GM12878 (cell line): ENCODE results near the gene FMN2. TPM values are rescaled to one million over a fixed set of nuclear protein-coding genes. Genes with fewer than 3 reads are reported as not detected.

Experiments
- FOXK2 ChIP-seq: fragments of 450-650 bp; IDR thresholded peaks from 2 replicates; pipeline ENCODE4 v1.6.1; 2017; ENCODE audit warnings: mild to moderate bottlenecking, moderate library complexity
- FOXM1 ChIP-seq: IDR thresholded peaks from 2 replicates; pipeline ENCODE4 v1.6.1; 2012; ENCODE audit warnings: low read depth, mild to moderate bottlenecking, inconsistent platforms, low read length, moderate library complexity
- MYB ChIP-seq: fragments of 150-350 bp; IDR thresholded peaks from 2 replicates; pipeline ENCODE4 v1.6.1; 2014; ENCODE audit warnings: mild to moderate bottlenecking, low read depth, low read length, borderline replicate concordance
- RAD21 ChIP-seq: IDR thresholded peaks from 2 replicates; pipeline ENCODE4 v1.6.1; 2011; ENCODE audit warnings: mild to moderate bottlenecking, low read depth, low read length, moderate library complexity; ENCODE audit not compliant: insufficient read depth
- TAF1 ChIP-seq: IDR thresholded peaks from 2 replicates; pipeline ENCODE4 v1.6.1; 2011; ENCODE audit warnings: mild to moderate bottlenecking, low read depth, low read length, borderline replicate concordance
- TCF3 ChIP-seq: IDR thresholded peaks from 2 replicates; pipeline ENCODE4 v1.6.1; 2012; ENCODE audit warnings: low read depth, mild to moderate bottlenecking, low read length, borderline replicate concordance; ENCODE audit not compliant: insufficient read depth
- ZSCAN29 ChIP-seq: fragments of 450-650 bp; IDR thresholded peaks from 2 replicates; pipeline ENCODE4 v1.6.1; 2017; ENCODE audit warnings: mild to moderate bottlenecking, moderate library complexity
- polyA plus RNA-seq, 11 experiments: library from polyadenylated mRNA; depleted of rRNA in 4 of 11; unstranded in 6 of 11; stranded (reverse) in 5 of 11; fragments of >200 nt; fragmentation: Nextera tagmentation in 4 of 11; fragmentation: Illumina TruSeq in 1 of 11; extraction: Ambion mirVana in 4 of 11; extraction: Trizol in 1 of 11; gene quantifications; 1 replicate in 1 of 11; 2 replicates in 10 of 11; pipeline versions ENCODE4 v1.2.1 to v1.2.3, GENCODE V29; 2011 to 2016; ENCODE audit warnings: inconsistent platforms in 2 of 11, missing spikeins in 2 of 11, low read depth in 1 of 11
- total RNA-seq, 4 experiments: library from RNA; depleted of rRNA in 3 of 4; stranded (reverse); fragments of >200 nt in 3 of 4; fragmentation: Illumina TruSeq in 1 of 4; extraction: Trizol in 1 of 4; gene quantifications; 2 replicates each; pipeline versions ENCODE4 v1.2.1 to v1.2.3, GENCODE V29; 2013 to 2021
- TF ChIP-seq, protein P1 (sequence below): fragments of 450-650 bp; IDR thresholded peaks from 2 replicates; pipeline ENCODE4 v1.6.1; 2017; ENCODE audit warnings: mild to moderate bottlenecking, moderate library complexity
- TF ChIP-seq, protein P2 (sequence below), 3 experiments: IDR thresholded peaks in 2 of 3; conservative IDR thresholded peaks in 1 of 3; 2 replicates each; pipeline ENCODE4 v1.5.1; 2011; ENCODE audit warnings: low read depth in 3 of 3, low read length in 3 of 3, mild to moderate bottlenecking in 3 of 3, control low read depth in 2 of 3, moderate library complexity in 2 of 3, inconsistent platforms in 1 of 3, mixed read lengths in 1 of 3; ENCODE audit not compliant: control insufficient read depth in 2 of 3, insufficient read depth in 1 of 3; ENCODE audit errors: extremely low read depth in 1 of 3
- TF ChIP-seq, protein P3 (sequence below): fragments of 450-650 bp; IDR thresholded peaks from 2 replicates; pipeline ENCODE4 v1.6.1; 2018; ENCODE audit warnings: mild to moderate bottlenecking, low read depth, moderate library complexity; ENCODE audit not compliant: partially characterized antibody

The FMN2 gene
- total and polyA plus RNA-seq, 10 of the 15 experiments (the other 5 are each of a cell fraction or from before 2014, with no cell fraction given) = 0.60 TPM; not detected in 9

DNA sequence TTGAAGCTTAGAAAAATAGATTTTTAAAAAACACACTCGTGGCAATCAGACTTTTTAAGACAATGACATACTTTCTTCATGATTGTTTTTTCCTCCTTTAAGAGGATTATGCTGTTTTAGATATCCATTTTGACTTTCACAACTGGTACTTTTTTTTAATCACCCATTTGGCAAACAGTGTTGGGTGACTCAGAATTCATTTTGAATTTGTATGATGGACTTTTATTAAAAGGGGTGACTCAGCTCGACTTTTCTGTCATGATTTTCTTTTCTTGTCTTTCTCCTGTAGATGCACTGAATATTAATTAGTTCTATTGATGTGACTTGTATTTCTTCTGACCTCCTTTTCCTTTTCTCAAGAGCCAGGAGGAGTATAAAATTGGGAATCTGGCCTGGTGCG is 44.7 kb downstream of the FMN2 start (continued):
- TF ChIP-seq, protein P1, sequence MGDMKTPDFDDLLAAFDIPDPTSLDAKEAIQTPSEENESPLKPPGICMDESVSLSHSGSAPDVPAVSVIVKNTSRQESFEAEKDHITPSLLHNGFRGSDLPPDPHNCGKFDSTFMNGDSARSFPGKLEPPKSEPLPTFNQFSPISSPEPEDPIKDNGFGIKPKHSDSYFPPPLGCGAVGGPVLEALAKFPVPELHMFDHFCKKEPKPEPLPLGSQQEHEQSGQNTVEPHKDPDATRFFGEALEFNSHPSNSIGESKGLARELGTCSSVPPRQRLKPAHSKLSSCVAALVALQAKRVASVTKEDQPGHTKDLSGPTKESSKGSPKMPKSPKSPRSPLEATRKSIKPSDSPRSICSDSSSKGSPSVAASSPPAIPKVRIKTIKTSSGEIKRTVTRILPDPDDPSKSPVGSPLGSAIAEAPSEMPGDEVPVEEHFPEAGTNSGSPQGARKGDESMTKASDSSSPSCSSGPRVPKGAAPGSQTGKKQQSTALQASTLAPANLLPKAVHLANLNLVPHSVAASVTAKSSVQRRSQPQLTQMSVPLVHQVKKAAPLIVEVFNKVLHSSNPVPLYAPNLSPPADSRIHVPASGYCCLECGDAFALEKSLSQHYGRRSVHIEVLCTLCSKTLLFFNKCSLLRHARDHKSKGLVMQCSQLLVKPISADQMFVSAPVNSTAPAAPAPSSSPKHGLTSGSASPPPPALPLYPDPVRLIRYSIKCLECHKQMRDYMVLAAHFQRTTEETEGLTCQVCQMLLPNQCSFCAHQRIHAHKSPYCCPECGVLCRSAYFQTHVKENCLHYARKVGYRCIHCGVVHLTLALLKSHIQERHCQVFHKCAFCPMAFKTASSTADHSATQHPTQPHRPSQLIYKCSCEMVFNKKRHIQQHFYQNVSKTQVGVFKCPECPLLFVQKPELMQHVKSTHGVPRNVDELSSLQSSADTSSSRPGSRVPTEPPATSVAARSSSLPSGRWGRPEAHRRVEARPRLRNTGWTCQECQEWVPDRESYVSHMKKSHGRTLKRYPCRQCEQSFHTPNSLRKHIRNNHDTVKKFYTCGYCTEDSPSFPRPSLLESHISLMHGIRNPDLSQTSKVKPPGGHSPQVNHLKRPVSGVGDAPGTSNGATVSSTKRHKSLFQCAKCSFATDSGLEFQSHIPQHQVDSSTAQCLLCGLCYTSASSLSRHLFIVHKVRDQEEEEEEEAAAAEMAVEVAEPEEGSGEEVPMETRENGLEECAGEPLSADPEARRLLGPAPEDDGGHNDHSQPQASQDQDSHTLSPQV = no peak
- TF ChIP-seq TAF1 (no peak), RAD21 (no peak), FOXK2 (no peak), ZSCAN29 (no peak), TCF3 (no peak), MYB (no peak), FOXM1 (no peak)
- TF ChIP-seq, protein P2, sequence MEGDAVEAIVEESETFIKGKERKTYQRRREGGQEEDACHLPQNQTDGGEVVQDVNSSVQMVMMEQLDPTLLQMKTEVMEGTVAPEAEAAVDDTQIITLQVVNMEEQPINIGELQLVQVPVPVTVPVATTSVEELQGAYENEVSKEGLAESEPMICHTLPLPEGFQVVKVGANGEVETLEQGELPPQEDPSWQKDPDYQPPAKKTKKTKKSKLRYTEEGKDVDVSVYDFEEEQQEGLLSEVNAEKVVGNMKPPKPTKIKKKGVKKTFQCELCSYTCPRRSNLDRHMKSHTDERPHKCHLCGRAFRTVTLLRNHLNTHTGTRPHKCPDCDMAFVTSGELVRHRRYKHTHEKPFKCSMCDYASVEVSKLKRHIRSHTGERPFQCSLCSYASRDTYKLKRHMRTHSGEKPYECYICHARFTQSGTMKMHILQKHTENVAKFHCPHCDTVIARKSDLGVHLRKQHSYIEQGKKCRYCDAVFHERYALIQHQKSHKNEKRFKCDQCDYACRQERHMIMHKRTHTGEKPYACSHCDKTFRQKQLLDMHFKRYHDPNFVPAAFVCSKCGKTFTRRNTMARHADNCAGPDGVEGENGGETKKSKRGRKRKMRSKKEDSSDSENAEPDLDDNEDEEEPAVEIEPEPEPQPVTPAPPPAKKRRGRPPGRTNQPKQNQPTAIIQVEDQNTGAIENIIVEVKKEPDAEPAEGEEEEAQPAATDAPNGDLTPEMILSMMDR (IDR thresholded peaks at IDR 0.05 in 2 of 3, conservative IDR thresholded peaks at IDR 0.05 in 1 of 3; ENCODE audit: control insufficient read depth in 2 of 3, extremely low read depth in 1 of 3, insufficient read depth in 1 of 3, low read depth in 3 of 3, low read length in 3 of 3) = no peak
- TF ChIP-seq, protein P3, sequence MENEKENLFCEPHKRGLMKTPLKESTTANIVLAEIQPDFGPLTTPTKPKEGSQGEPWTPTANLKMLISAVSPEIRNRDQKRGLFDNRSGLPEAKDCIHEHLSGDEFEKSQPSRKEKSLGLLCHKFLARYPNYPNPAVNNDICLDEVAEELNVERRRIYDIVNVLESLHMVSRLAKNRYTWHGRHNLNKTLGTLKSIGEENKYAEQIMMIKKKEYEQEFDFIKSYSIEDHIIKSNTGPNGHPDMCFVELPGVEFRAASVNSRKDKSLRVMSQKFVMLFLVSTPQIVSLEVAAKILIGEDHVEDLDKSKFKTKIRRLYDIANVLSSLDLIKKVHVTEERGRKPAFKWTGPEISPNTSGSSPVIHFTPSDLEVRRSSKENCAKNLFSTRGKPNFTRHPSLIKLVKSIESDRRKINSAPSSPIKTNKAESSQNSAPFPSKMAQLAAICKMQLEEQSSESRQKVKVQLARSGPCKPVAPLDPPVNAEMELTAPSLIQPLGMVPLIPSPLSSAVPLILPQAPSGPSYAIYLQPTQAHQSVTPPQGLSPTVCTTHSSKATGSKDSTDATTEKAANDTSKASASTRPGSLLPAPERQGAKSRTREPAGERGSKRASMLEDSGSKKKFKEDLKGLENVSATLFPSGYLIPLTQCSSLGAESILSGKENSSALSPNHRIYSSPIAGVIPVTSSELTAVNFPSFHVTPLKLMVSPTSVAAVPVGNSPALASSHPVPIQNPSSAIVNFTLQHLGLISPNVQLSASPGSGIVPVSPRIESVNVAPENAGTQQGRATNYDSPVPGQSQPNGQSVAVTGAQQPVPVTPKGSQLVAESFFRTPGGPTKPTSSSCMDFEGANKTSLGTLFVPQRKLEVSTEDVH = no peak
- TF ChIP-seq, all 136 proteins: peak for 0
